HG03175 (cell line): ENCODE results near the gene RAX2.
"Not testable (repeated sequence)": the region's sequence is repeated elsewhere in the genome, so short reads cannot be mapped to it uniquely, and the experiment has no call there.

Experiments
- ATAC-seq: cut with Tn5 transposase; IDR thresholded peaks from one replicate; pipeline ENCODE4 v1.9.1; 2021; ENCODE audit warnings: mild to moderate bottlenecking, moderate library complexity; ENCODE audit not compliant: unreplicated experiment

The RAX2 gene

DNA sequence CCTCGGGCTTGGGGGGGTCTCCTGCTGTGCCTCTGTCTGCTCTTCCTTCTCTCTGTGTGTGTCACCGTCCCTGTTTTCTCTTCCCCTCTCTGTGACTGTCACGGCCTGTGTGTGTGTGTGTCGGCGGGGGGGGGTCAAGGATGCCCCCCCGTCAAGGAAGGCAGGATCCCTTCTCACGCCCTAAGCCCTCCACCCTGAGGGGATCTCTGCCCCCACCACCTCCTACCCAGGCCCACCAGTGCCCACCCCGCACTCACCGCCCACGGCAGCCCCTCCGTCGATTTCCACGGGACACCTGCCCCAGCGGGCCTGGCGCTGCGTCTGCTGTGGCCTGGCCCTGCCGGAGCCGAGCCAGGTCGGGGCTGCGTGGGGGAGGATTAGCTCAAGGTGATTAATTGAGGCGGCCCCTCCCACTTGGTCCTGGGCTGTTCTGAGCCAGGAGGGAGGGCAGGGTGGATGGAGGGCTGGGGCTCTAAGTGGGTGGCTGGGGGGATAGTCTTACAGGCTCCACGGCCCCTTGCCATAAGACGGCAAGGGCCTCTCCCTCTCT lies at the start of gene RAX2:
TSS of gene RAX2 (minus strand) at position 323 of the 550 bp plus-strand sequence. CDS start 486 bp downstream, outside the sequence.
- no peak for ATAC-seq

- no peak for ATAC-seq
These were observed 49.1 kb upstream of the RAX2 start for GRCh38 chr19:3821156-3821555.

DNA sequence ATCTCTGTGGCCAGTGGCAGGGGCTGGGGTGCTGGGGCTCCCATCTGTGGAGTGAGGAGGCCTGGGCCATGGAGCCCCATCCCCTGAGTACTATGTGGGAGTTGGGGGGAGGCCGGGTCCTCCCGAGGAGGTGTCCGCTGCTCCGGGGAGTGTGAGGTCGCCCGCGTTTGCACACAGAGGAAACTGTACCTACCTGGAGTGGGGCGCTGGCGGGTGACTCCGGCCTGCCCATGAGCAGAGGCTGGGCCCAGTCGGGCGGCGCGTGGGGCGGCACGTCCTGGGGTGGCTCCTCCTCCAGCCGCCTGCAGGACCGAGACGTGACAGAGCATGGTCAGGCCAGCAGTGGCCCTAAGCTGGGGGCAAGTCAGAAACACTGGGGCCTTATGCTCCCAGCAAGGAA lies 48.0 kb upstream of the RAX2 start:
- ATAC-seq: no peak

GRCh38 chr19:3818918-3819317 lies 46.9 kb upstream of the RAX2 start:
- no peak for ATAC-seq

DNA sequence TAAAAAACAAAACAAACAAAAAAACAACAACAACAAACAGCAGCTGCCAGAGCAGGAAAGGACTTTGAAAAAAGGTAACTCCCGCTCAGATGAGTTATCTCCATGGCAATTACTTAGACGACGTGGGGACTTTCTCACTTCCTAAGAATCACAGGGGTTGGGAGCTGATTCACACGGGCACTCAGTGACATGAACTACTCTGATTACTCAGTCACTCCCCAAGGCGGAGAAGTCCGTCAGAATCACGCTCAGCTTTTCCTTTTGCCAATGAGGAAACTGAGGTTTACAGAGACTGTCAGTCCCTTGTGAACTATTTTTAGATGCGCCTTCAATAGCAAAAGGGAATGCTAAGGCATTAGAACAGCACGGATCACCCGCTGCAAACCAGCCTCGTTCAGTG lies 46.4 kb upstream of the RAX2 start:
- no peak for ATAC-seq

GRCh38 chr19:3817761-3818160 lies 45.7 kb upstream of the RAX2 start:
- no peak for ATAC-seq

DNA sequence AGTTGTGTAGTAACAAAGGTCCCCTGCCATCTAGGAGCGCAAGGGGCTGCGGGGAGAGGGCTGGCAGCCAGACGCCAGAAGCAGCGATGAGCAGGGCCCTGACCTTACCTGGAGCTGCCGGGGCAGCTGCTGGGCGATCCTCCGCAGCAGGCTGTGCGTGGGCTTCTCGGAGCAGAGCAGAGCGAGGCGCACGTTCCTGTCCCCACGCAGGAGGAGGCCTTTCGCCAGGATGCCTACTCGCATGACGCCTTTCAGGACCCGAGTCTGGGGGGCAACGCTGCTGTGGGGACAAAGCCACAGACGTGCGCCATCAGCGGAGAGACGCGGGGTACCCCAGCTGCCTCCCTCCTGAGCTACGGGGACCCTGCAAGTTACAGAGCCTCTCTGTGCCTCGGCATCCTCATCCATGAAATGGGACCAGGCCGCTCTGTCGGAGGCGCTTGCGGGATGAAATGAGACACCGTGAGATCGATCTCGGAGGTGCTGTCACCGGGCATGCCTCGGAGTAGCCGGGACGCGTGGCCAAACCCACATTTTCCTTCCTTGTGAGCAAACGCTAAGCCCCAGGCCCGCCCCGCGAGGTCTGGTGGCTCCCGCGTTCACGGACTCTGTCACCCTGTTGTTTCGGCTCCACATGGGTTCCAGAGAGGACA lies 44.7 kb upstream of the RAX2 start:
- no peak for ATAC-seq

- not testable (repeated sequence) for ATAC-seq
These were observed 44.1 kb upstream of the RAX2 start for GRCh38 chr19:3816148-3816547.

GRCh38 chr19:3814648-3815047 lies 42.6 kb upstream of the RAX2 start:
- no peak for ATAC-seq

DNA sequence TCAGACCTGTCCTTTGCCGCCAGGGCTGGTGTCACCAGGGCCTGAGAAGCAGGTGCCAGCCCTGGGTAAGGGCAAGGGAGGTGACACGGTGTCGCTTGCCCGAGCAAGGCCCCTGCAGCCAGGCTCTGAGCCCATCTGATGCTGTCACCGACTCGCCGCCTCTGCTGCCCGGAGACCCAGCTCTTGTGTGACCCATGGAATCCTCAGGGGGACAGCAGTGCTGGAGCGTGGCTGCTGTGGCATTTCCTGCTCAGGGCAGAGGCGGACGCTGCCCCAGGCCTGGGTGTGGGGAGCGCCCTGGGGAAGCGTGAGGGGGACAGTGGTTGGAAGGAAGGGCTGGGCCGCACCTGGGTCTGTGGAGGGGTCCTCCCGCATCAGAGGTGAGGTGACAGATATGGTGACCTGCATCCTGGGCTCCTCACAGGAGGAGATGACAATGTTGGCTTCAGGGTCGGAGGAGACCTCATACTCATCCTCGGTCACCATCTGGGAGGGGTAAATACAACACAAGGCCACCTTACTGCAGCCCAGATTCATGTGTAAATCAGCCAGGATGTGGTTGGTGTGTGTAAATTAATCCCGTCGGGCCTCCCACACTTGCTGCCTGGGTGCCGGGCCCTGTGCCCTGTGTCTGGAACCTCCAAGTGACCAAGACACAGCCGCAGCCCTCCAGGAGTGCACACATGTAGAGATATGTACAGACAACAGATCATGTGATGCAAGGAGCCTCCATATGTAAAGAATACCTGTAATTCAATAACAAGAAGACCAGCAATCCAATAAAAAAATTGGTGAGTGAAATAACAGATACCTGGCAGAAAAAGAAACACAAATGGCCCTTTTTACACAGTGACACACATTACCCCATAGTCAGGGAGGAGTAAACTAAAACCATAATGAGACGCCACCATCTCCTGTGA lies 41.7 kb upstream of the RAX2 start:
- no peak for ATAC-seq

DNA sequence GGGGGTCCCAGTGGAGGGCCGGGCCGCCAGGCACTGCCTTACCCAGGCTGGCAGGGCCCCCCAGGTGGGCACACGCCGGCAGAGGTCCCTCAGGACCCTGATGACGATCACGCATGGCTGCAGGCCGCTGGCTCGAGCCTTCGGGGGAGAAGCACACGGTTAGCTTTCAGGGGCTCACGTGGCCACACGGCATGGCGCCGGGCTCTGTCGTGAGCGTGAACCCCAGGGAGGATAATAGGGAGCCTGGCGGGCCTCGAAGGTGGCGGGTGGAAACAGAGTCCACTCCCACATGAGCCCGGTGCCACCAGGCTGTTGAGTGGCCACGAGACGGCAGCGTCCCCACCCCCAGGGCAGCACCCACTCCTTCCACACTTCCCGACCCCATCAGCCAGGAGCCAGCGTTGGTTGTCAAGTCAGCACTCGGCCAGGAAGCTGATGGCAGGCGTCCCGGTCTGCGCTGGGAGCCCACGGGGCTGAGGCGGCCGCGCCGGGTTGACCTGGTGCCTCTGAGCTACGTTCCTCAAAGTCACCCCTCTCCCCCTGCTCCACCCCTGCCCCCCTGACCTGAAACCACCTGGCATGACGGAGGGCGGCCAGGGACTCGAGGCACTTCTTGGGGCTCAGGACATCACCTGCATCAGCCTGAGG lies 38.8 kb upstream of the RAX2 start:
- no peak for ATAC-seq

DNA sequence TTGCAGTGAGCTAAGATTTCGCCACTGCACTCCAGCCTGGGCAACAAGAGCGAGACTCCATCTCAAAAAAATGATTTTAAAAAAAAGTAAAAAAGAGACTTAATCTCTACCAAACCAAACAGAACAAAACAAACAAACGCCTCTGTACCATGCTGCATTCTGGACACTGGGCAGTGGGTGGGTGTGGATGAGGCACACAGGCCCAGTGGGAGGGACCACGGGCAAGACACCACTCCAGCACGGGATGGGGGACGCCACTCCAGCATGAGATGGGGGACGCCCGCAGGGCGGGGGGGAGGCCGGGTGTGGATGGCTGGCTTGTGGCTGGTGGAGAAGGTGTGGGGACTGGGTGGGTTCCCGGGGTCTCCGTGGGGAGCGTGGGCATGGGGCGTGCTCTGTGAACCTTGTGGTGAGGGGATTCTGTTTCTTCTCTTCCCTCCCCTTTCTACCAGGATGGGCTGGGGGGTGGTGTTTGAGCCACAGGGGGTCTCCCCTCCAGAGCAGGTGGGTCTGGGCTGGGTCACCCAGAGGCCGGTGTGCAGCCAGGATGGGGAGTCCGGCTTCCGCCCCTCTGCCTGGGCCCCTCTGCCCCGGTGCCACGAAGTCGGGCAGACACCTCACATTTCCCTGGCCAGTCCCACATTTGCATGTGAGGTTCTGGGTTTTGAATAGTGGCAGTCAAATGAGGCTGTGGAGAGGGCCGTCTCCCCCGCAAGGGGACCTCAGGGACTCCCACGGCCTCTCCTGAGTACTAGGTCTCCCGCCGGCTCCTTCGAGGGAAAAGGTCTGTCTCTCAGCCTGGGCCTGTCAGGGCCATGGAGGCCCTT lies 38.1 kb upstream of the RAX2 start:
- no peak for ATAC-seq

- no peak for ATAC-seq
These were observed 36.6 kb upstream of the RAX2 start for GRCh38 chr19:3808420-3809143.

- no peak for ATAC-seq
These were observed 35.7 kb upstream of the RAX2 start for GRCh38 chr19:3807574-3808354.

DNA sequence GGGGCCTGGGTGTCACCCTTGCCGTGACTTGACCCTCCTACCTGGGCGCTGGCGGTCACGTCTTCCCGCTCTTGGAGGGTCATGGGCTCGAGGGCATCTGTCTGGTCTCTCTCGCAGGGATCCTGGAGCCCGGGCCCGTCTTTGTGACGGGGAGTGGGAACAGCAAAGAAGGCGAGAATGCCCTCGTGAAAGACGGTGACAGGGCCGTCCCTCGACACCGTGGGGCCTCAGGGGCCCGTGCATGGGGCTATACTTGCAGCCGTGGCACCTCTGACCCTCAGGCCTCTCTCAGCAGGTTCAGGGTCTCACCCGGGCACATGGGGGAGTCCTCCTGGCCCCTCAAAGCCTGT lies 35.1 kb upstream of the RAX2 start:
- no peak for ATAC-seq

- ATAC-seq: no peak
These were observed 33.8 kb upstream of the RAX2 start for GRCh38 chr19:3805859-3806258.

DNA sequence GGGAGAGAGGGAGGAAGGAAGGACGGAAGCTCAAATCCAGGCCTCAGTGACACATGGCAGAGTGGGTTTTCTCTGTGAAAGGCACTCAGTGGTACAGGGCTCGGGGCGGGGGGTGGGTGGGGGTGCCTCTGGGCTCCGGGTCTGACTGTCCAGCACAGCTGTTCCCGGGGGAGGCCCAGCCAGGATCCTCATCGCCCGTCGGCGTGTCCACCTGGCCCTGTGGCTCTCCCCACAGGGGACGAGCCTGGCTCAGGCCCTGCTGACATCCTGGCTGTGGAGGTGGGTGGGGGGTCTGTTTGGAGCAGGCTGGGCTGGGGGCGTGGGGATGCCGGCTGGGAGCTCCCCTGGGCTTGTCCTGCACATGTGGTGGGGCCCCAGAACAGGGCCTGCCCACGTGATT lies 32.4 kb upstream of the RAX2 start:
- no peak for ATAC-seq

DNA sequence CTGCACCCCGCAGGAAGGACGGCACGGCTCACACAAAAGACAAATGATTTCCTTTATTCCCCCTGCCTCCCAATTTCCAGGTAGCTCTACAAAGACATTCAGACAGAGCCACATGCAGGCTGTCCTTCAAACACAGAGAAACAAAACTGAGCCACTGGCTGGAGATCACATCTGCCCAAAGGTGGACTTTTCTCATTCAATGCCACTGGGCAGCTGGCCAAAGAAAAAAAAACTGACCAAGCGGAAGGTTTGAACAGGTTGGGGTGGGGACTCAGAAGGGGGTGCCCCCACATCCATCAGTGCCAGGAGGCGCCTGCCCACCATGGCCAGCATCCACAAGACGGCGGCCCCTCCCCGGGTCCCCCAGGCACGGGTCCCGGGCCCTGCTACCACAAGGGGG lies 32.0 kb upstream of the RAX2 start:
- ATAC-seq: no peak
